ENCODE results near the gene COL4A2. TPM values are rescaled to one million over a fixed set of nuclear protein-coding genes. Genes with fewer than 3 reads are reported as not detected.

The COL4A2 gene
- total RNA-seq, 1 donor from 2014 or later, result 273 TPM

DNA sequence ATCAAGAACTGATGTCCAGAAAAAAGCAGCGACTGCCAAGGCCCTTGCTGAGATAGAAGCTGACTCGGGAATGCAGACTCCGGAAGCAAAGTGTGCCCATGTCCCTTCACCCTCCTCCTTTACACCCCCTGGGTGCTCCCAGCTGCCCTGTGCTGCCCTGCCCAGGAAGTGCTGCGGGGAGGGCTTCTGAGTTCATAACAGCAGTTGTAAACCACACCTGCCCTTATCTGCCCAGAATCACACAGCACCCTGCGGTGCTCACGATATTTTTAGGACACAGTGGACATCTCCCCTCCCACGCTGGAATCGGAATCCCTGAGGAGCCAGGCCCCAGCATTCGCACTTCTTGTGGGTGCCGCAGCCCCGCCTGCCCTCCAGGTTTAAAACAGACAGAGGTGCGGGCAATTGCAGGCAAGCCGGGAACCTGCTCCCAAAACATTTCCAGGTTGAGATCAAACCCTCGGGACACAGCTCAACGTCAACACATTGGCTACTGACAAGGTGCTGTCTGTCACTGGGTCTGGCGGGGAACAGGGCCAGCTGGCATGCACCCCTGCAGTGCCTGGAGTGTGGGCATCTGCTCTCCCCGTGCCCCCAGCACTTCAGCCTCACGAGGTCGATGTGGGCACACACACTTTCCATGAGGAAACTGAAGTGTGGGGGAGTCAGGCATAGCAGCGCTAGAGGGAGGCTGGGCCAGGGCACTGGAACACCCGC lies 217.6 kb downstream of the COL4A2 start:
- peak overlapping the region; percentile 51 for H3K27ac ChIP-seq
- ATAC-seq (peak; percentile 59), DNase-seq (peak; percentile 82)
- peaks cover 56% of the 10 kb centered on the region for H3K4me1 ChIP-seq
- H3K36me3 ChIP-seq, result peaks cover 10% of the 10 kb centered on the region
- no peak overlapping the region for H3K4me3 ChIP-seq
- TF ChIP-seq CTCF (IDR thresholded peaks at IDR 0.05), result no peak
- intact Hi-C loops (cut with DNase I), result no loop called here
- H3K27me3 ChIP-seq, result no peaks in the 10 kb centered on the region
- H3K9me3 ChIP-seq, result no peaks in the 10 kb centered on the region

- H3K36me3 ChIP-seq, result peaks cover 10% of the 10 kb centered on the region
- H3K4me1 ChIP-seq, result peaks cover 52% of the 10 kb centered on the region
- H3K9me3 ChIP-seq, result no peaks in the 10 kb centered on the region
- DNase-seq (peak; percentile 76), ATAC-seq (peak; percentile 73)
- no peaks in the 10 kb centered on the region for H3K27me3 ChIP-seq
- intact Hi-C loops (cut with DNase I), result no loop called here
- no peak overlapping the region for H3K4me3 ChIP-seq
- TF ChIP-seq CTCF (IDR thresholded peaks at IDR 0.05), result no peak
- peak overlapping the region; percentile 51 for H3K27ac ChIP-seq
These were observed 218.5 kb downstream of the COL4A2 start for GRCh38 chr13:110525328-110526319.

DNA sequence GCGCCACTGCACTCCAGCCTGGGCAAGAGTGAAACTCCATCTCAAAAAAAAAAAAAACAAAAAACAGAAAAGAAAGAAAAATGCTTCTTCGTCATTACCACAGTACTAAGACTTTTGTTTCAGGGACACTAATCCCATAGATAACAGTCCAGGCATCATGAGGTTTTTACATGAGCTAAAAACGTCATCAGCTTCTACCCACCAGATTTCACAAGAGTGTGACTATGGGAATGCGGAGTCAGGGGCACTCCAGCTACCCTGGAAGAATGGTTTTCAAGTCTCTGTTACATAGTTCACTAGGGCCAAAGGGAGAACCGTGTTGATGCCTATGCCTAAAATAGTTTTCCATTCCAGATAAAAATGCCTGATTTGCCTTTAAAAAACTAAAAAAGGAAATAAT lies 221.3 kb downstream of the COL4A2 start:
- Histone ChIP-seq H3K4me1 (peaks cover 44% of the 10 kb centered on the region), H3K9me3 (no peaks in the 10 kb centered on the region), H3K36me3 (peaks cover 5% of the 10 kb centered on the region), H3K4me3 (no peak overlapping the region), H3K27ac (peak overlapping the region; percentile 71), H3K27me3 (no peaks in the 10 kb centered on the region)
- intact Hi-C loops (cut with DNase I), result no loop called here
- DNase-seq (no peak), ATAC-seq (peak; percentile 6)
- TF ChIP-seq CTCF (IDR thresholded peaks at IDR 0.05), result no peak

- H3K36me3 ChIP-seq, result no peaks in the 10 kb centered on the region
- H3K4me1 ChIP-seq, result peaks cover 44% of the 10 kb centered on the region
- no peaks in the 10 kb centered on the region for H3K27me3 ChIP-seq
- peak overlapping the region; percentile 71 for H3K27ac ChIP-seq
- no peaks in the 10 kb centered on the region for H3K9me3 ChIP-seq
- no peak for TF ChIP-seq CTCF (IDR thresholded peaks at IDR 0.05)
- ATAC-seq, result no peak
- H3K4me3 ChIP-seq, result no peak overlapping the region
- DNase-seq, result no peak
- intact Hi-C loops (cut with DNase I), result no loop called here
These were observed 221.8 kb downstream of the COL4A2 start for GRCh38 chr13:110528911-110529310.

DNA sequence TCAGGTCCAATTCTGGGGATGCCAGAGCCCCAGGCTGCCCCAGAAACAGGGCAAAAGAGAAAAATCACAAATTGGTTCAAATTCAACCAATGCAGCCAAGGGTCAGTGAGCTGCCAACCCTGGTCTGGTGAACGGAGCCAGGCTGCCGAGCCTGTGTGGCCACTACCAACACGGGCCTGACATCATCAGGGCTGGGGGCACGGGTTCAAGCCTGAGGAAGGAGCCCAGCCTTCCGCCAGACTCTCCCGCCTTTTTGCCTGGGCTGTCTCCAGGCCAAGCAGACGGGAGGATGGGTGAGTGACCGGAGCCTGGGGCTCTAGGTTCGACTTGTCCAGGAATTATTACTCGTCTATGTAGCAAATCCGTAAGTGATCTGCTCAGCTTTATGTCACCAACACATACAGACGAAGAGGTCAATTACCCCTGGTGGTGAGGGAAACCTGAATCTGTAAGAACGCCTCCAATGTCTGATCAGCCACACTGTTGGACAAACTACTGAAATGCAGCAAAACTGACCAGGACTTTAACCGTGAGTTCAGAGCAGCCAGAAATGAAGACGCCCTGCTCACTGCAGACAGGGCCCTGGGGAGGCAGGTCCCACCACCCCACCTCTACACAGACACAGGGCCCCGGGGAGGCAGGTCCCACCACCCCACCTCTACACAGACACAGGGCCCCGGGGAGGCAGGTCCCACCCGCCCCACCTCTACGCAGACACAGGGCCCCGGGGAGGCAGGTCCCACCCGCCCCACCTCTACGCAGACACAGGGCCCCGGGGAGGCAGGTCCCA lies 222.6 kb downstream of the COL4A2 start:
- TF ChIP-seq CTCF (IDR thresholded peaks at IDR 0.05), result no peak
- H3K4me1 ChIP-seq, result peaks cover 42% of the 10 kb centered on the region
- no peaks in the 10 kb centered on the region for H3K9me3 ChIP-seq
- intact Hi-C loops (cut with DNase I), result no loop called here
- no peak overlapping the region for H3K4me3 ChIP-seq
- ATAC-seq, result no peak
- peak overlapping the region; percentile 26 for H3K27ac ChIP-seq
- H3K27me3 ChIP-seq, result no peaks in the 10 kb centered on the region
- no peak for DNase-seq
- no peaks in the 10 kb centered on the region for H3K36me3 ChIP-seq
